ENCODE data around the gene TSPO2. TPM values are rescaled to one million over a fixed set of nuclear protein-coding genes. Genes with fewer than 3 reads are reported as not detected.

TSPO2 gene
- total and polyA plus RNA-seq, 2 of the 13 experiments (the other 11 are each of a cell fraction or from before 2014, with no cell fraction given), result 0.55 TPM; not detected in 1

DNA sequence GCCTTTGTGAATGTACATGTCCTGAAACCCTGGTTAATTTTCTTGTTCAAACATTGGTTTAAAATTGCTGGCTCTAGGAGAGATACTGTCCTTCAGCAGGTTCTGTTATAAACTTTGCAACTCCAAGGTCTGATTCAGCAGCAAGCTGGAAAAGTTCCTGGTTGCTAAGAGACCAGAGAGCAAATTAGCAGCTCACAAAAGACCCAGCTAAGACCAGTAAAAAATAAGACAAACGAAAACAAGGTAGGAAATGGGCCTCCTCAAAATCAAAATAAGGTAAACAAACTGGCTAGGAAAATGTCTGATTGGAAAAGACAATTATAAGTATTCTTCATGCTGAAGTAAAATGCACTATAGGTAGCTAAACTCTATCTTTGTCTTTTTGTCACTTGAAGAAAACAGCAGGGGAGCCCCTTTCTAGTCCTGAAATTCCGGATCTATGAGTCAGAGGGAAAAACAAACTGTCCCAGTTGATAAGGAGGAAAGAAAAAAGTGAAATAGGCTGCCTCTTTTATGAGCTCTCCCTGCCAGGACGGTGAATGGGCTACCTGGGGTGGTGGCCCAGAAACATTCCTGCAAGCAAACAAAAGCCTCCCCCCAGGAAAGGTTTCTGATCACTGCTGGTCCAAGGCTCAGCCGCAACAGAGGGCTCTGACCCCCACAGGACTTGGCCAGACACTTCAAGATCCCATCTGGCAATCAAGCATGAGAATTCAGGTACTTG is 44.9 kb upstream of the TSPO2 start (continued):
- TF ChIP-seq, protein P1, sequence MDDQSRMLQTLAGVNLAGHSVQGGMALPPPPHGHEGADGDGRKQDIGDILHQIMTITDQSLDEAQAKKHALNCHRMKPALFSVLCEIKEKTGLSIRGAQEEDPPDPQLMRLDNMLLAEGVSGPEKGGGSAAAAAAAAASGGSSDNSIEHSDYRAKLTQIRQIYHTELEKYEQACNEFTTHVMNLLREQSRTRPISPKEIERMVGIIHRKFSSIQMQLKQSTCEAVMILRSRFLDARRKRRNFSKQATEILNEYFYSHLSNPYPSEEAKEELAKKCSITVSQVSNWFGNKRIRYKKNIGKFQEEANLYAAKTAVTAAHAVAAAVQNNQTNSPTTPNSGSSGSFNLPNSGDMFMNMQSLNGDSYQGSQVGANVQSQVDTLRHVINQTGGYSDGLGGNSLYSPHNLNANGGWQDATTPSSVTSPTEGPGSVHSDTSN (CRISPR knock-in tag; IDR thresholded peaks at IDR 0.05; ENCODE audit: borderline replicate concordance), result no peak
- TF ChIP-seq EEA1 (CRISPR knock-in tag; IDR thresholded peaks at IDR 0.05; ENCODE audit: borderline replicate concordance), result no peak
- no peak for TF ChIP-seq HNRNPK (IDR thresholded peaks at IDR 0.05; ENCODE audit: low read depth, low read length, poor library complexity, severe bottlenecking)
- peak; percentile 61; the same call in 1 of the 2 replicates for TF ChIP-seq CHD4 (IDR thresholded peaks at IDR 0.05; ENCODE audit: borderline replicate concordance, low read length)
- TF ChIP-seq, protein P2, sequence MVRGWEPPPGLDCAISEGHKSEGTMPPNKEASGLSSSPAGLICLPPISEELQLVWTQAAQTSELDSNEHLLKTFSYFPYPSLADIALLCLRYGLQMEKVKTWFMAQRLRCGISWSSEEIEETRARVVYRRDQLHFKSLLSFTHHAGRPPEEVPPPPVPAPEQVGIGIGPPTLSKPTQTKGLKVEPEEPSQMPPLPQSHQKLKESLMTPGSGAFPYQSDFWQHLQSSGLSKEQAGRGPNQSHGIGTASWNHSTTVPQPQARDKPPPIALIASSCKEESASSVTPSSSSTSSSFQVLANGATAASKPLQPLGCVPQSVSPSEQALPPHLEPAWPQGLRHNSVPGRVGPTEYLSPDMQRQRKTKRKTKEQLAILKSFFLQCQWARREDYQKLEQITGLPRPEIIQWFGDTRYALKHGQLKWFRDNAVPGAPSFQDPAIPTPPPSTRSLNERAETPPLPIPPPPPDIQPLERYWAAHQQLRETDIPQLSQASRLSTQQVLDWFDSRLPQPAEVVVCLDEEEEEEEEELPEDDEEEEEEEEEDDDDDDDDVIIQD (CRISPR knock-in tag; IDR thresholded peaks at IDR 0.05; ENCODE audit: low read depth), result peak; percentile 47; the same call in 1 of the 2 replicates
- TF ChIP-seq, protein P3, sequence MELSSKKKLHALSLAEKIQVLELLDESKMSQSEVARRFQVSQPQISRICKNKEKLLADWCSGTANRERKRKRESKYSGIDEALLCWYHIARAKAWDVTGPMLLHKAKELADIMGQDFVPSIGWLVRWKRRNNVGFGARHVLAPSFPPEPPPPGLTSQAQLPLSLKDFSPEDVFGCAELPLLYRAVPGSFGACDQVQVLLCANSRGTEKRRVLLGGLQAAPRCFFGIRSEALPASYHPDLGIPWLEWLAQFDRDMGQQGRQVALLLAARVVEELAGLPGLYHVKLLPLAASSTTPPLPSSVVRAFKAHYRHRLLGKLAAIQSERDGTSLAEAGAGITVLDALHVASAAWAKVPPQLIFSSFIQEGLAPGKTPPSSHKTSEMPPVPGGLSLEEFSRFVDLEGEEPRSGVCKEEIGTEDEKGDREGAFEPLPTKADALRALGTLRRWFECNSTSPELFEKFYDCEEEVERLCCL (CRISPR knock-in tag; IDR thresholded peaks at IDR 0.05; ENCODE audit: borderline replicate concordance), result no peak
- TF ChIP-seq, protein P4, sequence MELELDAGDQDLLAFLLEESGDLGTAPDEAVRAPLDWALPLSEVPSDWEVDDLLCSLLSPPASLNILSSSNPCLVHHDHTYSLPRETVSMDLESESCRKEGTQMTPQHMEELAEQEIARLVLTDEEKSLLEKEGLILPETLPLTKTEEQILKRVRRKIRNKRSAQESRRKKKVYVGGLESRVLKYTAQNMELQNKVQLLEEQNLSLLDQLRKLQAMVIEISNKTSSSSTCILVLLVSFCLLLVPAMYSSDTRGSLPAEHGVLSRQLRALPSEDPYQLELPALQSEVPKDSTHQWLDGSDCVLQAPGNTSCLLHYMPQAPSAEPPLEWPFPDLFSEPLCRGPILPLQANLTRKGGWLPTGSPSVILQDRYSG (CRISPR knock-in tag; IDR thresholded peaks at IDR 0.05), result no peak
- TF ChIP-seq, protein P5, sequence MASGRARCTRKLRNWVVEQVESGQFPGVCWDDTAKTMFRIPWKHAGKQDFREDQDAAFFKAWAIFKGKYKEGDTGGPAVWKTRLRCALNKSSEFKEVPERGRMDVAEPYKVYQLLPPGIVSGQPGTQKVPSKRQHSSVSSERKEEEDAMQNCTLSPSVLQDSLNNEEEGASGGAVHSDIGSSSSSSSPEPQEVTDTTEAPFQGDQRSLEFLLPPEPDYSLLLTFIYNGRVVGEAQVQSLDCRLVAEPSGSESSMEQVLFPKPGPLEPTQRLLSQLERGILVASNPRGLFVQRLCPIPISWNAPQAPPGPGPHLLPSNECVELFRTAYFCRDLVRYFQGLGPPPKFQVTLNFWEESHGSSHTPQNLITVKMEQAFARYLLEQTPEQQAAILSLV (CRISPR knock-in tag; IDR thresholded peaks at IDR 0.05; ENCODE audit: borderline replicate concordance), result no peak
- no peak for TF ChIP-seq ZNF567 (CRISPR knock-in tag; IDR thresholded peaks at IDR 0.05; ENCODE audit: borderline replicate concordance)
- TF ChIP-seq ISL2 (CRISPR knock-in tag; IDR thresholded peaks at IDR 0.05), result peak; percentile 59; the same call in 1 of the 2 replicates
- TF ChIP-seq IRF2 (CRISPR knock-in tag; IDR thresholded peaks at IDR 0.05), result 0 out of 2 replicates have a peak, but pooled peaks have one; percentile 16
- TF ChIP-seq ZNF263 (CRISPR knock-in tag; IDR thresholded peaks at IDR 0.05), result no peak
- TF ChIP-seq ZFYVE20 (CRISPR knock-in tag; IDR thresholded peaks at IDR 0.05; ENCODE audit: borderline replicate concordance, low read depth), result no peak
- no peak for TF ChIP-seq ZNF224 (CRISPR knock-in tag; IDR thresholded peaks at IDR 0.05)
- TF ChIP-seq, protein P6, sequence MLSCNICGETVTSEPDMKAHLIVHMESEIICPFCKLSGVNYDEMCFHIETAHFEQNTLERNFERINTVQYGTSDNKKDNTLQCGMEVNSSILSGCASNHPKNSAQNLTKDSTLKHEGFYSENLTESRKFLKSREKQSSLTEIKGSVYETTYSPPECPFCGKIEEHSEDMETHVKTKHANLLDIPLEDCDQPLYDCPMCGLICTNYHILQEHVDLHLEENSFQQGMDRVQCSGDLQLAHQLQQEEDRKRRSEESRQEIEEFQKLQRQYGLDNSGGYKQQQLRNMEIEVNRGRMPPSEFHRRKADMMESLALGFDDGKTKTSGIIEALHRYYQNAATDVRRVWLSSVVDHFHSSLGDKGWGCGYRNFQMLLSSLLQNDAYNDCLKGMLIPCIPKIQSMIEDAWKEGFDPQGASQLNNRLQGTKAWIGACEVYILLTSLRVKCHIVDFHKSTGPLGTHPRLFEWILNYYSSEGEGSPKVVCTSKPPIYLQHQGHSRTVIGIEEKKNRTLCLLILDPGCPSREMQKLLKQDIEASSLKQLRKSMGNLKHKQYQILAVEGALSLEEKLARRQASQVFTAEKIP (CRISPR knock-in tag; IDR thresholded peaks at IDR 0.05; ENCODE audit: borderline replicate concordance), result no peak
- no peak for TF ChIP-seq HOXA7 (CRISPR knock-in tag; IDR thresholded peaks at IDR 0.05)
- TF ChIP-seq PAF1 (CRISPR knock-in tag; IDR thresholded peaks at IDR 0.05), result no peak
- TF ChIP-seq CBX5 (CRISPR knock-in tag; IDR thresholded peaks at IDR 0.05; ENCODE audit: borderline replicate concordance), result no peak; the same call in 1 of the 2 replicates
- TF ChIP-seq, protein P7, sequence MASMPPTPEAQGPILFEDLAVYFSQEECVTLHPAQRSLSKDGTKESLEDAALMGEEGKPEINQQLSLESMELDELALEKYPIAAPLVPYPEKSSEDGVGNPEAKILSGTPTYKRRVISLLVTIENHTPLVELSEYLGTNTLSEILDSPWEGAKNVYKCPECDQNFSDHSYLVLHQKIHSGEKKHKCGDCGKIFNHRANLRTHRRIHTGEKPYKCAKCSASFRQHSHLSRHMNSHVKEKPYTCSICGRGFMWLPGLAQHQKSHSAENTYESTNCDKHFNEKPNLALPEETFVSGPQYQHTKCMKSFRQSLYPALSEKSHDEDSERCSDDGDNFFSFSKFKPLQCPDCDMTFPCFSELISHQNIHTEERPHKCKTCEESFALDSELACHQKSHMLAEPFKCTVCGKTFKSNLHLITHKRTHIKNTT (CRISPR knock-in tag; IDR thresholded peaks at IDR 0.05), result no peak

Measured in HepG2 (cell line).